ENCODE measurements around the gene IL17REL.
A peak's percentile ranks its signal among the peaks of the same experiment; 100 is the strongest.

DNA sequence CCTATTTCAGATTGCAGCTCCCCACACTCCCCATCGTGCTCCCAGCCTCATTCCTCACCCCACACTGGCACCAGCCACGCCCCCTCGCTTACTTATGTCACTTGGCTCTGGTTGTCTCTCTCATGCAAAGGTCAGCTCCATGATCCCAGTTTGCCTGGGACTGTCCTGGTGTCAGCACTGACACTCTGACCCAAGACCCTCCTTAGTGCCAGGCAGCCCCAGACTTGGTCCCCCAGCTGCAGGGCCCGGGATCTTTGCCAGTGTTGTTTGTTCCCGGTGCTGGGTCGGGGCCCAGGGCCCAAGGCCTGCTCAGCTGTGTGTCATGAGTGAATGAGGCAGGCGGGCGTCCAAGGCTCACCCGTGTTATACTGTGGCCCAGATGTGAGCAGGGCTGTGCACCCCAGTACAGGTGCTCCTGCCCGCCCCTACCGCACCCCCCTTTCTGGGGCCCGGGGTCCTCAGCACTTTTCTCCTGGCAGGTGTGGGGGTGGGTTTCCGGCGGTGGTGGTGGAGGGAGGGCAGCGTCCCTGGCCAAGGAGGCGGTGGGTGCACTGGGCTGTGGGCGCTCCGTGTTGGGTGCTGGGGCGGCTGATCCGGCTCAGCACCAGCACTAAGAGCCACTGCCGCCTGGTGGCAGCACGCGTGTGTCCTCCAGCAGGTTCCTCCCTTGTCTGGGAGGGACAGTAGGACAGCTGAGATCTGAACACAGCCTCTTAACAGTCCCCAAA, 19.5 kb downstream of the IL17REL start:
- TF ChIP-seq, protein P1, sequence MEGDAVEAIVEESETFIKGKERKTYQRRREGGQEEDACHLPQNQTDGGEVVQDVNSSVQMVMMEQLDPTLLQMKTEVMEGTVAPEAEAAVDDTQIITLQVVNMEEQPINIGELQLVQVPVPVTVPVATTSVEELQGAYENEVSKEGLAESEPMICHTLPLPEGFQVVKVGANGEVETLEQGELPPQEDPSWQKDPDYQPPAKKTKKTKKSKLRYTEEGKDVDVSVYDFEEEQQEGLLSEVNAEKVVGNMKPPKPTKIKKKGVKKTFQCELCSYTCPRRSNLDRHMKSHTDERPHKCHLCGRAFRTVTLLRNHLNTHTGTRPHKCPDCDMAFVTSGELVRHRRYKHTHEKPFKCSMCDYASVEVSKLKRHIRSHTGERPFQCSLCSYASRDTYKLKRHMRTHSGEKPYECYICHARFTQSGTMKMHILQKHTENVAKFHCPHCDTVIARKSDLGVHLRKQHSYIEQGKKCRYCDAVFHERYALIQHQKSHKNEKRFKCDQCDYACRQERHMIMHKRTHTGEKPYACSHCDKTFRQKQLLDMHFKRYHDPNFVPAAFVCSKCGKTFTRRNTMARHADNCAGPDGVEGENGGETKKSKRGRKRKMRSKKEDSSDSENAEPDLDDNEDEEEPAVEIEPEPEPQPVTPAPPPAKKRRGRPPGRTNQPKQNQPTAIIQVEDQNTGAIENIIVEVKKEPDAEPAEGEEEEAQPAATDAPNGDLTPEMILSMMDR (IDR thresholded peaks at IDR 0.05): peak; percentile 54 to 81 (median 65)
- TF ChIP-seq POLR2A (IDR thresholded peaks at IDR 0.05): no peak

Measured in body of pancreas (tissue), 4 donors.